Activated gamma-delta T cell treated with anti-CD3 and anti-CD28 coated beads, Interleukin-2, amount 50 U/mL, for 16 hours (primary cell): Measurements from ENCODE around the gene RAB30.
"Not testable (repeated sequence)": the region's sequence is repeated elsewhere in the genome, so short reads cannot be mapped to it uniquely, and the experiment has no call there.

Experiments used
- DNase-seq: peaks from one replicate; pipeline ENCODE4 v3.0.0-alpha.2; 2020; ENCODE audit warnings: low read depth

The RAB30 gene

DNA sequence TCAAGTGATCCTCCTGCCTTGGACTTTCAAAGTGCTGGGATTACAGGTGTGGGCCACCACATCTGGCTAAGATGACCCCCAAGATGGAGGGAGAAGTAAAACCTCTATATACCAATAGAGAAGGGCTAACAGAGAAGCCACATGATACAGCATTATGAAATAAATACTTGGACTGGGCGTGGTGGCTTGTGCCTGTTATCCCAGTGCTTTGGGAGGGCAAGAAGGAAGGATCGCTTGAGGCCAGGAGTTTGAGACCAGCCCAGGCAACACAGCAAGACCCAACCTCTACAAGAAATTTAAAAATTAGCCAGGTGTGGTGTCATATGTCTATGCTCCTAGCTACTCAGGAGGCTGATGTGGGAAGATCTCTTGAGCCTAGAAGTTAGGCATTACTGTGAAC lies 61.7 kb downstream of the RAB30 start:
- no peak for DNase-seq

DNA sequence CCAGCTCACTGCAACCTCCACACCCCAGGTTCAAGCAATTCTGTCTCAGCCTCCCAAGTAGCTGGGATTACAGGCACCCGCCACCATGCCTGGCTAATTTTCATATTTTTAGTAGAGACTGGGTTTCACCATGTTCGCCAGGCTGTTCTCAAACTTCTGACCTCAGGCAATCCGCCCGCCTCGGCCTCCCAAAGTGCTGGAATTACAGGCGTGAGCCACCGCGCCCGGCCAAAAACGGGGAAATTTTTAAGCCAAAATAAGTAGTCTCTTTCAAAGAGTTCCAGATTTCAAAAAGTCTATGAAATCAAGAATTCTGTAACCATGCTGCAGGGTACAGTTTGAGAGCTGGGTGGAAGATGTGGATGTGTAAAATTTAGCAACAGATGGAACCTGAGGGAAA lies 62.6 kb downstream of the RAB30 start:
- DNase-seq: not testable (repeated sequence)

DNA sequence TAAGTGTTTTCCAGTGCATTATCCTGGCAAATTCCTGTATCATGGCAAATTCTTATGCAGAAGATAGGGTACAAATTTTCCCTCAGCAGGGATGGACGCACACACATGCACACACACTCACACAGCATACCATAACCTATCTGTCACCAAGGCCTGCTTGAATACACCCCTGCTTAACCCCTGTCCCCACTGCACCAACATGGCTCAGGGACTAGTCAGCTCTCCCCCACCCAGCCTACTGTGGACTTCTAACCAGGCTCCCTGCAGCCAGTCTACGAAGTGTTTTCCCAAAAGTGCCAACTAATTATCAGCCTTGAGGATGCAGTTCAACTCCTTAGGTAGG lies 63.1 kb downstream of the RAB30 start:
- DNase-seq: no peak

DNA sequence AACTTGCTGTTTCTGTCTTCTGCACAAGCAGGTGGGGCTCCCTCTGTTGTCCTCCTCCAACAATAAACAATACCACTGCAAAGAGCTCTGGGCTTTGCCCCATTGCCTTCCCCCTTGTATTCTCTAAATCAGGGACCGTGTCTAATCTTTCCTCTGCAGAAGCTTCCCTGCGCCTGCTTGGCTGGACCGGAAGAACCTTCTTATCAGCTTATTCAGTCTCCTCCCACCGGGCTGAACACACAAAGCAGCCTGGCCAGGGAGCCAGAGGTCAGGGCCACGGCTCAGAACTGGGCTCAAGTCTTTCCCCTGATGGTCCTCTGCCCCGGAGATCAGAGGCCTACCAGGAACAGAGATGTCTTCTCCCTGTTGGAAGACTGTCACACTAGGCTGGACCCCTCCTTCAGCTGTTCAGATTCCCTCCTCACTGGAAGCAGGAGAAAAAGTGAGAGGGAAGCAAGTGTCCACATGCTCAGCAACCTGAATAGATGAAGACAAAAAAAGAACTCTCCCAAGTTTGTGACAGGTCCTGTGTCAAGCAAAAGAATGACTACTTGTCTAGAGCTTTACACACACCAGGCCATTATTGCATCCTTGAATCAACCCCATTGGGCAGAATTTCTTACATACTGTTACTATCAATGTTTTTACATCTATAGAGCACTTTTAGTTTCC lies 63.7 kb downstream of the RAB30 start:
- DNase-seq: no peak

DNA sequence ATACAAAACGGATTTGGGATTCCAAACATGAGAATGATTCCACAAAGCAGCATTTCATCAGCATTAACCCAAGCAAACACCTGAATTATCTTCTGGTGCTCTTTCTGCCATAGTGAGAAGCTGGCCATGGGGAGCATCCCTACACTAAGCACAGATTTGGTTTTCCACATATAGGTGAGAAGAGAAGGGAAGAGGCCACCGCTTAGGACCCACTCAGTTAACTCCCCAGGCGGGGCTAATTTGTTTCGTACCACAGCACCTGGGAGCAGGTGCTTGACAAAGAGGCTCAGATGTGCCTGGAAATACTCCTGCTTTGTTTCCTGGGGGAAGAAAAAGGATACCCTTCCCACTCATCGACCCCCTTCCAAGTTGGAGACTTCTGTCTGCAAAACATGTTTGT lies 64.2 kb downstream of the RAB30 start:
- no peak for DNase-seq

DNA sequence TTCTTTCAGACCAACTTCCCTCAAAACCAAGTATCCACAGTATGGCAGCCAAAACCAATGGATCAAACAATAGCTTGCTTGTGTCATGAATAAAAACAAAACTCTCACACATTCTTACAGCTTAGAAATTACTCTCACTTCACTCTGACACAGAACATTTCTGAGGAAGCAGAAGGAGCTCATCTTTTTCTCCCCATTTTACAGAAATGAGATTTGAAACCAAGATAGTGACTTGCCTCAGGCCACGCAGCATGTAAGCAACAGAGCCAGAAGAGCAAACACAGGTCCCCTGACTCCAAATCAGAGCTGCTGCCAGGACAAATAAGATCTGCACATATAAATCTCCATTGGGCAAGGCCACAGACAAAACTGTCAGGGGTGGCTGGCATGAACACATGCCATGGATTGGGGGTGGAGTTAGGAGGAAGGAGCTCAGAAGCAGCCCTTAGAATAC lies 64.8 kb downstream of the RAB30 start:
- DNase-seq: no peak

DNA sequence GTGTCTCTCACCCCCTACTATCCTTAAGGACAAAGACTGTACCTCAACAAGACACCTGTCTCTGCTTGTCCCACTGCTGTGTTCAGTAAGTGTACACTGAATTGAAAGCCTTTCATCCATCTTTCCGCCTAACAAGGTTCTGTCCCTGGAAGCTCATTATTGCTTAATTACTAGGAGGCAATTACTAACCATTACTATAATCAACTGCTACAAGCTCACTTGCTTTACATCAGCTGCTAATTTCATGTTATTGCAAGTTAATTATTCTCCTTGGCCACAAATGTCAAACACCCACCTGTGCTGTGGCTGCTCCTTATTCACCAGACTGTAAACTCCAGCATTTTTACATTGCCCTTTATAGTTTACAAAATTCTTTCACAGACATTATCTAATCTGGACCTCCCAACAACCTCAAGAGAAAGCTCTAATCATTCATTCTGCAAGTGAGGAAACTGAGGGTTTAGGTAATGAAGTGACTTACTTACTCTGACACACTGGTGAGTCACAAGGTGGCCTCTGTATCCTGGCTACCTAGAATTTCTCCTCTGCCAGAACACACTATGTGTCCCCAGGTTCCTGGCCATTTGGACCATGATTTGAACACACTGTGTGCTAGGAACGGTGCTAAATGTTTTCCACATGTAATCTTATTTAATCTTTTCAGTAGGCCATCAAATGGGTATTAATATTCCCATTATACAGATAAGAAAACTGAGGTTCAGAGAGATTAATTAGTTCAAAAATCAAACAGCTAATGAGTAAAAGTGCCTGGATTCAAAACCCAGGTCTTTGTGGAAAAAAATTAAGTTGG lies 66.7 kb downstream of the RAB30 start:
- DNase-seq: no peak

DNA sequence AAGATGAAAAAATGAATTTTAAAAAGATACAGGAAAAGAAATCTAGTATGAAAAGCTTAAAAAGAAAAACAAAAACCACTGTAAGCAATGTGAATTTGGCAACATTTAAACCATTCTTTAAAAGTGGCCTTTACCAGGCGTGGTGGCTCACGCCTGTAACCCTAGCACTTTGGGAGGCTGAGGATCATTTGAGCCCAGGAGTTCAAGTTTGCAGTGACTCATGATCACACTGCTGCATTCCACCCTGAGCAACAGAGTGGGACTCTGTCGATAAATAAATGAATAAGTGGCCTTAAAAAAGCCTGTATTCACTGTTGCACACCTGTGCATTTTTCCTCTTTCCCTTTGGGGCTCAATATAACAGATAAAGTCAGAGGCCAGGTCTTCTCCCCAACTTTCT lies 69.2 kb downstream of the RAB30 start:
- DNase-seq: no peak

DNA sequence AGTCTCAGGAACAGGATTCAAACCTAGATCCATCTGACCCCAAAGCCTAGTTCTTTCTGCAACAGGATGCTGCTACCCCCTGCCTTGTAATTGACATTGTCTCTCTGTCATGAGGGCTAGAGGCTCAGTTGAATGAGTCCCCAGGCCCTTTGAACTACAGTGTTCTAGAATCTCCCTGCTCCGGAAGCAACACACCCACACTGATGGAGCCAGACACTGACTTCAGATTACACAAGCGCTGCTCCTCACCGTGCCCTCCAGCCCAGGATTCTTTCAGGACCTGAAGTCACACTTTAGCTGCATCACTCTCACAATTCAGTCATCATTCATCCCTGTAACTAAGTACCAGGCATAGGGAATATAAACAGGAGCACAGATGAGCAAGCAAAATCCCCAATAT lies 69.6 kb downstream of the RAB30 start:
- DNase-seq: no peak

DNA sequence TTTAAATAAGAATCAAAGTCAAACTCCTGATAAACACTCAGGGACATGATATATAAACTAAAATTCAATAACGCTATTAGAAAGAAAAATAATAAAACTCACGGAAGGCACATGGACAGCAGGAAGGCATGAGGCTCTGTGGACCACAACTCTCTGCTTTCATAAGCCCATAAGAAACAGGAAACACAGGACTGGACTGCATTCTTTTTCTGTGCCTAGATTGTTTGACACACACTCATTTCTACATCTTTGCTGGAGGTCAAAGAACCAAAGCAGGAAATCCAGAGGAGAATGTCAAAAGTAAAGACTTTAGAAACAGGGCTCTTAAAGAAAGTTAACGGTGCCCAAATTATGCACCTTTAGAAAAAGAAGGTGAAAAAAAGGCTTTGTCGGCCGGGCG lies 71.3 kb downstream of the RAB30 start:
- DNase-seq: no peak

DNA sequence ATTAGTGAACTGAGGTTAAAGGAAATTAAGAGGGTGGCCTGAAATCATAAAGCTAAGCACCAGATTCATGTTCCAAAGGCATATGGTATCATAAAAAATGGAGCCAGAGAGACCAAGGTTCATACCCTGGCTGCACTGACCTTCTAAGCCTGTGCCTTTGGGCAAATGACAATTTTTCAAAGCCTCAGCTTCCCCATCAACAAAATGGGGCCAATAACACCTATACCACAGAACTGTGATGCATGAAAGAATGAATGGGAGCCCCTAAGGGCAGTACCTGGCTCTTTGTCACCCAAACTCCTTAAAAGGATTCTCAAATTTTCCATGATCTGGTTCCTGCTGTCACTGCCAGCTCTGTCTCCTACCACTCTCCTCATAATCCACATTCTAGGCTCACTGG lies 72.5 kb downstream of the RAB30 start:
- no peak for DNase-seq

DNA sequence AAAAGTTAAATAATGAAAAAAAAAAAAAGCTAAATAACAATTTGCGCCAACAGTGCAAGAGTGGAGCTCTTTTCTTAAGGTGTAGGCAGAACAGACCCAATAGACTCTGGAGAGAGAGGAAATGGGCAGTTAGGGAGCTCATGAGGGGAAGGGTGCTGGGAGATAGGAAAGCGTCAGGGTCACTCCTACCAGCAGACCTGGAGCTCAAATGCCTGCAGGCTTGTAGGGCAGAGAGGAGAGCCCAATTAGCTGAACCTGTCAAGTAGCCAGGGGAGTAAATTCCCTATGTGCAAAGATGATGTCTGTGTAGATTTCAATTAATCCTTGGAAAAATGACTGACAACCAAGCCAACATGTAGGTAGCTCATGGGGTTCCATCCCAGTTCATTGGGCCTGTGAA lies 73.0 kb downstream of the RAB30 start:
- no peak for DNase-seq

DNA sequence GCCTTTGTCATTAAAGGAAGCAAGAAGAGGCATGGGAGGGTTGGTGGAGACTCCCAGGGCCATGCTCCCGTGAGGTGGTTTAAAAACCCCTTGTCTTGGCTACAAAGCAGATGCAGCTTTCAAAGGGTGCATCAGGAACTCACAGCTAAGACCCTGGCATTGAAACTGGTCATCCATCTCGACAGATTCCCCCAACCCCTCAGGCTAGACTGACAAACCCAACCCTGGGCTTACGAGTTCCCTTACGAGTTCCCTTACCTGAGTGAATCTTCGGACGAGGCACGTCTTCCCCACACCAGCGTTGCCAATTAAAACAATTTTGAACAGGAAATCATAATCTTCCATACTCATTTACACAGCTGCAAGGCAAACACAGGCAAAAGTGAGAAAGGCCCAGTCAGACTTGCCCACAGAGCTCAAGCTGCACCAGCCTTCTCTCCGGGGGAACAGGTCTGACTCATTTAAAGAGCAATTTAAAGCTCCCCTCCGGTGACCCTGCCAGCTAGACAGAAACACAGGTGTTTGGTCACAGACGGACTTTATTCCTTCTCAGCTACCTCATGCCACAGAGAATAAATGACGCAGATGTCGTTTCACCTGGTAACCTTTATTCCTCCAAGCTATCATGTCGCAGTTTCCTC lies 74.6 kb downstream of the RAB30 start:
- no peak for DNase-seq

DNA sequence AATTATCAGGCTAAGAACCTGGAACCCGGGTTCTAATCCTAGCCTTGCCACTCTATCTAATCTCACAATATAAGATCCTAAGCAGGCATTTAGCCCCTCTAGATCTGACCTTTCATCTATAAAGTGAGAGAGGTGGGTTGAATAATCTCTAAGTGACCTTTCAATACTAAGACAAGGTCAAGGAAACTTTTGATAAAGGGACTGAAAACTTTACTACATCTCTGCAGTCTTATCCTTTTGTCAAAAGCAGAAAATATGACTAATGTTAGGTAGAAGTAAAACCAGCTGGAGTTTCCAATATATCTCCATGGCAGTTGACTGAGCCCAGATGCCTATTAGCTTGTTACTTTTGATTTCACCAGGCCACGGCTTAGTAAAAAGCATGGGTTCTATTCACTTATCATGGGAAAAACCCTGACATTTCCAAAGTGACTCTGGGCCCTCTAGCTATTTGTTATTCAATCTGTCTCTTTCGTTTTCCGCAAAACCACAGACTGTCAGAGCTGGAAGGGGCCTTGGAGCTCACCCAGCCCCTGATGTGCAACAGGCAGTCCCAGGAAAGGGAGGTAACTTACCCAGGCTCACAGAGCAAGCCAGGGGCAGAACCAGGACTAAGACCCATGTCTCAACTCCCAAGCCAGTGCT lies 75.8 kb downstream of the RAB30 start:
- DNase-seq: no peak

DNA sequence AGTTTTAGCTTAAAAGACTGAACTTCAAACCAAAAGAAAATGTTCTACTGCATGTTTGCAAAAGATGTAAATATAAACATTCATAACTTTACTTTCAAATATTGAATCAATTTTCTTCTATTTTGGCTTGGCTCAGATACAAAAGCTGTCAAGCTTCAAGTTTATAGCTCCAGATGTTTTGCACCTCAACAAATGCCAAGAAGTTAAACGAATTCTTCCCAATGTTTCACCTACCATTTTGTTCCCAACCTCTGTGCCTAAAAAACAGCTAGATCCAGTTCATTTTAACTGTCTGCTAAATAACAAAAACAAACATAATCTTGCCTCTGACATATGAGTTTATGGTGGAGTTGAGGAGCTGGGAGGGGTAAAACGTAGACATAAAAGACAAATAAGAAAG lies 76.5 kb downstream of the RAB30 start:
- no peak for DNase-seq

DNA sequence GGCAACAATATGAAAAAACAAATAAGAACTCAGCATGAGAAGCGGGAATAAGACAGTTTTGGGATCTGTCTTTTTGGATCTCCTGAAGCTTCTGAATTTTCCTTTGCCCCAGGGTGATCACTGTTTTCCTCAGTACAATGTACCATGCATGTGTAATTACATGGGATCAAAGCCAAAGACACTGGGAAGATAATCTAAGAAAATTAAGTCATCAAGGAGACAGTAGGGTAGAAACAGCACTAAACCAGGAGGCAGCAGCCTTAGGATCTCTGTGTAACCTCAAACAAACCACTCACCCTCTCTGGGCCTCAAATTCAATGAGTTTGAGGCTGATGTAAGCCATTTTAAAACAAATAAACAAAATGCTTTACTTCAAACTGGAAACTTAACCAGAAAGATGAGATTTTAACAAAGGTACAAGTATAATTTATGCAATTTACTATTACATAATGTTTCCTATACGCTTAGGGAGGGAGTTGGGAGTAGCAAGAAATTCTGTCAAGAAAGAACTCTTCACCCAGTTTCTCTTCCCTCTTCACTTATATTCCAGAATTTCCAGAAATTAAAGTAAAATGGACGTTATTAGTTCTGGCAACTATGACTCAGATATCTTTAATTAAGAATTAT lies 77.0 kb downstream of the RAB30 start:
- DNase-seq: no peak

DNA sequence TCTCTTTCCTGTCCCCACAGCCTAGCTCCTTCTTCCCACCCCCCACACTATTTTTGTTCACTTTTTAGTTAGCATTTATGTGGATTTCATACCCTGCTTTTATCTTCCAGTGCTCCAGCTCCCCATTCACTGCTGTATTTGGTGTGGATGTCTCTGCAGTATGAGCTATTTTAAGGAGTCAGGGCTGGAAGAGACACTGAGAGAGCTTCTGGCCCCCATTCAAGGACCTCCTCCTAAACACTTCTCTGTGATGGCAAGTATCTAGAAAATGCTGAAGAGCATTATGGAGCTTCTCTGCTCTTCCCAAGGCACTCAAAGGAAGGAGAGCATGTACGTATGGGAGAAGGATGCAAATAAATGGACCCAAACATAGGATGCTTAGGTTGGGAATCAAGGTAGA lies 79.5 kb downstream of the RAB30 start:
- no peak for DNase-seq

DNA sequence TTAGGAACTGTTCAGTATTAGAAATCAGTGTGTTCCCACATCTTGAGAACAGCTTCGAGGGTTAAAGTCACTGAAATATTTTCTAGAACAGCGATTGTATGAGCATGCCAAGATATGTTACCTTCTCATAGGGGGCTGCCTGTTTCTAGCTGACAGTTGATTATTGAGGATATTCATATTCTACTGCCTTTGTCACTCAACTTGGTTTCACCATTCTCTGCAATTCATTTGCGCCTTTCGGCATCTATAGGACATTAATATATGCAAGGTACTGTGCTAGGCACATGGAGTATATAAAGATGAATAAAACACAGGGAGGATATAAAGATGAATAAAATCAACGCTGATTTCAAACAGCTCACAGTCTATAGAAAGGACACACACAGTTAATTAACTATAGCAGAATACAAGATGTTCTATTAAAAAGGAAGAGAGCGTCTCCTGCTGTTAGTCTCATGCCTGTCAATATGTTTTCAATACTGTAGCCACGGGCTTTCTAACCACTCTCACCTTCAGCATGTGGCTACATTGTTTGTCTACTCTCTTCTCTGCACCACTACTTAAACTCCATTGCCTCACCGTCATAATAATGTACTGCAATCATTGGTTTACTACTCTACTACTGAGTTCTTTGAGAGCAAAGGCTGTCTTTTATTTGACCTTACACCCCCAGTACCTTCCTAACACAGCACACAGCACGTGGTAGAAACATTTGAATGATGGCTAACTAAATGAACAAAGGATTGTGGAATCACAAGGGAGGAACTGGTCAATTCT lies 81.9 kb downstream of the RAB30 start:
- DNase-seq: no peak

DNA sequence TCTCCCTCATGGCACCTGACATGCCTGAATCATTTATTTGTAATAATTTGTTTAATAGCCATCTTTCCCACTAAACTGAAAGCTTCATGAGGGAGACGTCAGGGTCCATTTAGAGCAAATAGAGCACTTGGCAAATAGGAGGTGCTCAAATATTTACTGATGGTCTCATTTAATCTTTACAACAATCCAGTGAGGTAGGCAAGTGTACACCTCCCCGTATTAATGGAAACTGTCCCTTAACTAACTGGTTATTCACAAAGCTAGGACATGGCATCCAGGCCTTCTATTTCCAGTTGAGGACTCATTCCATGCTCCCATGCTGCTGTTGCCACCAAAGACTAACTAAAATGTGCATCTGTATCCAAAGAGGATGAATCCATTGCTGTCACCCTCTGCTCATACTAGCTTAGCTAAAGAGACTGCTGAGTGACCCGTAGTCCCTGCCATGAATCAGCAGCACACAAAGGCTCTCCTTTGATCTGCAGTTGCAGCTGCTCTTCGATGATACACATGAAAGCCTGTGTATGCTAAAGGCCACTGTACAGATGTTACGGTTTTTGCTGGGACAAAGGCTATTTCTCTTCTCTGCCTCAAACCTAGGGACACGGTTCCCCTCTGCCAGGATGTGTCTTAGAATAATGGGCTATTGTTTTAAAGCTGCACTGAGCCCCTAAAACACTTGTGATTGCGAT lies 82.6 kb downstream of the RAB30 start:
- DNase-seq: no peak

DNA sequence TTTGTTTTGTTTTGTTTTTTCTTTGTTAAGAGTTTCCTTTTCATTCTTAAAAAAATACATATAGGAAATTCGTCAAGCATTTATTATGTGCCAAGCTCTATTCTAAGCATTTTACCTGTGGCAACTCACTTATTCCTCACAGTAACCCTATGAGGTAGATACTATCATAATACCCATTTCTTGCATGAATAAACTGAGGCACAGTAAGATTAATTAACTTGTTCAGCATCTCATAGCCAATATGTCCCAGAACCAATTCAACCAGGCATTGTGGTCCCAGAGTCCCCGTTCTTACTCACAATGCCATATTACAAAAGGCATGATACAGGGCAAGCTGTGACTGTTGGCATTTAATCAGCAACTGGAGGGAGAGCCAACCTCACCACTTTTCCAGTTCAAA lies 83.7 kb downstream of the RAB30 start:
- no peak for DNase-seq

DNA sequence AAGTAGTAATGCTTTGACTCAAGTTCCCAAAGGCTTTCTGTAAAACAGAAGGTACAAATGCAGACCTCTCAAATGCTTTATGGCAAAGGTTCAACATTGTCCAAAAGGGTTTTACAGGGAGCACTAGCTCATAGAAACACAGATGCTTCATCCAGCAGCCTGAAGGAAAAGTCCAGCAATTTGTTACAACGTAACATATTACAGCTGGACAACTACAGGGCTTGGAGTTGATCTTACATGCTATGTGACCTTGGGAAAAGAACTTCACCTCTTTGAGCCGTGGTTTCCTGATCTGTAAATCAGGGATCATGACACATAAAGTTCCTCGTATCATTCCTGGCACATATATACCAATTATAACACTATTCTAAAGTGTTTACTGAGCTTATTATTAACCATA lies 85.3 kb downstream of the RAB30 start:
- no peak for DNase-seq
